ENCODE measurements around the gene C11orf52.

- TF ChIP-seq GFI1 (CRISPR knock-in tag; IDR thresholded peaks at IDR 0.05; ENCODE audit: borderline replicate concordance): no peak
- no peak for TF ChIP-seq FOXA1 (IDR thresholded peaks at IDR 0.05)
- TF ChIP-seq FOXA1 (CRISPR knock-in tag; IDR thresholded peaks at IDR 0.05): no peak
- no peak for TF ChIP-seq CBFB (CRISPR knock-in tag; IDR thresholded peaks at IDR 0.05)
- TF ChIP-seq HMG20B (CRISPR knock-in tag; conservative IDR thresholded peaks at IDR 0.05): no peak
- no peak for TF ChIP-seq FOXA3 (CRISPR knock-in tag; IDR thresholded peaks at IDR 0.05)
- no peak for TF ChIP-seq YY1 (IDR thresholded peaks at IDR 0.05; ENCODE audit: insufficient read depth, insufficient replicate concordance, low read depth, low read length)
- TF ChIP-seq RBAK (CRISPR knock-in tag; IDR thresholded peaks at IDR 0.05): no peak
- TF ChIP-seq ZFX (CRISPR knock-in tag; IDR thresholded peaks at IDR 0.05; ENCODE audit: low read depth): no peak
These were observed 21.3 kb downstream of the C11orf52 start for GRCh38 chr11:111939836-111940604.
